Neural cell (in vitro differentiated cells): ENCODE data around the gene SURF6. TPM values are rescaled to one million over a fixed set of nuclear protein-coding genes. Genes with fewer than 3 reads are reported as not detected.
A peak's percentile ranks its signal among the peaks of the same experiment; 100 is the strongest.

Experiments
- H2AFZ ChIP-seq: fragments of 200-600, 300-800 bp; sonication (generic), shearing (Covaris generic); 2 replicates; pipeline ENCODE4 v1.6.0; 2014; ENCODE audit warnings: low read depth, mild to moderate bottlenecking, antibody characterized with exemption, low read length, moderate library complexity
- H3F3A ChIP-seq: fragments of 200-600 bp; shearing (Covaris generic); 2 replicates; pipeline ENCODE4 v1.6.1; 2016; ENCODE audit warnings: mild to moderate bottlenecking, moderate library complexity, mixed read lengths, antibody characterized with exemption, low read length; ENCODE audit not compliant: insufficient read depth, poor library complexity, severe bottlenecking
- H3K27ac ChIP-seq: fragments of 200-600, 300-800 bp; sonication (generic), shearing (Covaris generic); 2 replicates; pipeline ENCODE4 v1.5.1; 2014; ENCODE audit warnings: mild to moderate bottlenecking, low read length, moderate library complexity
- H3K27me3 ChIP-seq: fragments of 300-800, 200-600 bp; sonication (generic), shearing (Covaris generic); 2 replicates; pipeline ENCODE4 v1.6.0; 2014; ENCODE audit warnings: mild to moderate bottlenecking, low read depth, low read length, moderate library complexity; ENCODE audit not compliant: insufficient read depth
- H3K36me3 ChIP-seq: fragments of 300-800, 200-600 bp; sonication (generic), shearing (Covaris generic); 2 replicates; pipeline ENCODE4 v1.5.1; 2014; ENCODE audit warnings: mild to moderate bottlenecking, antibody characterized with exemption, low read length, moderate library complexity; ENCODE audit not compliant: insufficient read depth
- H3K4me2 ChIP-seq: fragments of 300-800, 200-600 bp; sonication (generic), shearing (Covaris generic); 2 replicates; pipeline ENCODE4 v1.6.0; 2014; ENCODE audit warnings: mild to moderate bottlenecking, low read length
- H3K4me3 ChIP-seq: fragments of 300-800, 200-600 bp; sonication (generic), shearing (Covaris generic); 2 replicates; pipeline ENCODE4 v1.5.1; 2014; ENCODE audit warnings: mild to moderate bottlenecking, low read length, moderate library complexity
- H3K79me2 ChIP-seq: fragments of 200-600 bp; shearing (Covaris generic); replicated peaks from 2 replicates; pipeline ENCODE4 v1.6.0; 2014; ENCODE audit warnings: mild to moderate bottlenecking, low read length, moderate library complexity; ENCODE audit not compliant: insufficient read depth
- H3K9ac ChIP-seq: fragments of 300-800, 200-600 bp; sonication (generic), shearing (Covaris generic); 2 replicates; pipeline ENCODE4 v1.6.1; 2016; ENCODE audit warnings: mild to moderate bottlenecking, low read length, mixed read lengths
- H3K9me2 ChIP-seq: fragments of 200-600 bp; shearing (Covaris generic); 2 replicates; pipeline ENCODE4 v1.6.1; 2016; ENCODE audit warnings: mild to moderate bottlenecking, low read length, mixed read lengths; ENCODE audit not compliant: insufficient read depth
- H3K9me3 ChIP-seq: fragments of 200-600, 300-800 bp; sonication (generic), shearing (Covaris generic); 2 replicates; pipeline ENCODE4 v1.6.1; 2016; ENCODE audit warnings: mild to moderate bottlenecking, mixed run types, low read length, moderate library complexity, mixed read lengths
- H4K20me1 ChIP-seq: fragments of 200-600 bp; shearing (Covaris generic); 2 replicates; pipeline ENCODE4 v1.6.1; 2016; ENCODE audit warnings: mild to moderate bottlenecking, mixed run types; ENCODE audit not compliant: insufficient read depth
- EP300 ChIP-seq: fragments of 450-650 bp; conservative IDR thresholded peaks from 2 replicates; pipeline ENCODE4 v1.6.1; 2014; ENCODE audit warnings: antibody characterized with exemption, mild to moderate bottlenecking, moderate library complexity; ENCODE audit not compliant: poor library complexity, severe bottlenecking
- EZH2 ChIP-seq: fragments of 200-600, 300-800 bp; shearing (Covaris generic), sonication (generic); IDR thresholded peaks from 2 replicates; pipeline ENCODE4 v1.6.1; 2014; ENCODE audit warnings: antibody characterized with exemption, low read length, borderline replicate concordance, mild to moderate bottlenecking; ENCODE audit not compliant: insufficient read depth, poor library complexity, severe bottlenecking
- MXI1 ChIP-seq: fragments of 450-650 bp; conservative IDR thresholded peaks from 2 replicates; pipeline ENCODE4 v1.6.1; 2014; ENCODE audit warnings: antibody characterized with exemption, mild to moderate bottlenecking; ENCODE audit not compliant: poor library complexity, severe bottlenecking
- POLR2AphosphoS5 ChIP-seq: IDR thresholded peaks from 2 replicates; pipeline ENCODE4 v1.6.1; 2012
- RAD21 ChIP-seq: fragments of 450-650 bp; conservative IDR thresholded peaks from 2 replicates; pipeline ENCODE4 v1.6.1; 2014; ENCODE audit warnings: antibody characterized with exemption, mild to moderate bottlenecking, moderate library complexity
- REST ChIP-seq: IDR thresholded peaks from 2 replicates; pipeline ENCODE4 v1.6.1; 2012; ENCODE audit warnings: borderline replicate concordance
- SMC3 ChIP-seq: fragments of 450-650 bp; conservative IDR thresholded peaks from 2 replicates; pipeline ENCODE4 v1.6.1; 2014; ENCODE audit warnings: antibody characterized with exemption, mild to moderate bottlenecking, moderate library complexity; ENCODE audit not compliant: poor library complexity
- TAF1 ChIP-seq: IDR thresholded peaks from 2 replicates; pipeline ENCODE4 v1.6.1; 2012; ENCODE audit warnings: low read depth
- polyA plus RNA-seq: library from polyadenylated mRNA; depleted of rRNA; stranded (reverse); fragments of >200 nt; gene quantifications from 2 replicates; pipeline ENCODE4 v1.2.3, GENCODE V29; 2014
- TF ChIP-seq, protein P1 (sequence below): fragments of 450-650 bp; IDR thresholded peaks from 2 replicates; pipeline ENCODE4 v1.5.1; 2014; ENCODE audit warnings: antibody characterized with exemption, mild to moderate bottlenecking, moderate library complexity; ENCODE audit not compliant: poor library complexity, severe bottlenecking

Gene SURF6
- polyA plus RNA-seq, 1 donor from 2014 or later, result 20.7 TPM

GRCh38 chr9:133348718-133349573 is 13.0 kb upstream of the SURF6 start:
- peak overlapping the region; percentile 94 for H3K9ac ChIP-seq
- no peaks in the 10 kb centered on the region for H4K20me1 ChIP-seq

More at GRCh38 chr9:133348718-133349573, 13.0 kb upstream of the SURF6 start:
- Histone ChIP-seq H3K27ac (peak overlapping the region; percentile 88), H3K9me3 (no peaks in the 10 kb centered on the region), H3K4me3 (peak overlapping the region; percentile 94), H3K36me3 (peaks cover 6% of the 10 kb centered on the region), H2AFZ (peak overlapping the region; percentile 88), H3K27me3 (no peaks in the 10 kb centered on the region), H3K79me2 (peaks cover 25% of the 10 kb centered on the region), H3K4me2 (peak overlapping the region; percentile 99), H3F3A (no peaks in the 10 kb centered on the region), H3K9me2 (no peaks in the 10 kb centered on the region)
- TF ChIP-seq REST (no peak), EP300 (no peak), MXI1 (no peak), POLR2AphosphoS5 (no peak), SMC3 (no peak), EZH2 (no peak), TAF1 (no peak), RAD21 (no peak)
- TF ChIP-seq, protein P1, sequence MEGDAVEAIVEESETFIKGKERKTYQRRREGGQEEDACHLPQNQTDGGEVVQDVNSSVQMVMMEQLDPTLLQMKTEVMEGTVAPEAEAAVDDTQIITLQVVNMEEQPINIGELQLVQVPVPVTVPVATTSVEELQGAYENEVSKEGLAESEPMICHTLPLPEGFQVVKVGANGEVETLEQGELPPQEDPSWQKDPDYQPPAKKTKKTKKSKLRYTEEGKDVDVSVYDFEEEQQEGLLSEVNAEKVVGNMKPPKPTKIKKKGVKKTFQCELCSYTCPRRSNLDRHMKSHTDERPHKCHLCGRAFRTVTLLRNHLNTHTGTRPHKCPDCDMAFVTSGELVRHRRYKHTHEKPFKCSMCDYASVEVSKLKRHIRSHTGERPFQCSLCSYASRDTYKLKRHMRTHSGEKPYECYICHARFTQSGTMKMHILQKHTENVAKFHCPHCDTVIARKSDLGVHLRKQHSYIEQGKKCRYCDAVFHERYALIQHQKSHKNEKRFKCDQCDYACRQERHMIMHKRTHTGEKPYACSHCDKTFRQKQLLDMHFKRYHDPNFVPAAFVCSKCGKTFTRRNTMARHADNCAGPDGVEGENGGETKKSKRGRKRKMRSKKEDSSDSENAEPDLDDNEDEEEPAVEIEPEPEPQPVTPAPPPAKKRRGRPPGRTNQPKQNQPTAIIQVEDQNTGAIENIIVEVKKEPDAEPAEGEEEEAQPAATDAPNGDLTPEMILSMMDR, result no peak
